ENCODE data around the gene SHC3. TPM values are rescaled to one million over a fixed set of nuclear protein-coding genes. Genes with fewer than 3 reads are reported as not detected.

SHC3 gene
- total and polyA plus RNA-seq, 9 of the 15 experiments (the other 6 are each of a cell fraction or from before 2014, with no cell fraction given): not detected

- no peak for TF ChIP-seq HMGXB4 (CRISPR knock-in tag; IDR thresholded peaks at IDR 0.05)
- peak; percentile 54 for TF ChIP-seq C11orf30 (IDR thresholded peaks at IDR 0.05; ENCODE audit: low read depth)
- TF ChIP-seq MECOM (CRISPR knock-in tag; IDR thresholded peaks at IDR 0.05): no peak
- TF ChIP-seq ZNF695 (CRISPR knock-in tag; IDR thresholded peaks at IDR 0.05): no peak
- no peak for TF ChIP-seq ZNF121 (CRISPR knock-in tag; conservative IDR thresholded peaks at IDR 0.05)
- TF ChIP-seq MAFG (tag; conservative IDR thresholded peaks at IDR 0.05): peak; percentile 50; the same call in 1 of the 2 replicates
- TF ChIP-seq ARID4B (CRISPR knock-in tag; IDR thresholded peaks at IDR 0.05): no peak
- no peak for TF ChIP-seq ZFPM2 (CRISPR knock-in tag; IDR thresholded peaks at IDR 0.05)
- no peak for TF ChIP-seq ARID2 (IDR thresholded peaks at IDR 0.05)
- TF ChIP-seq ZNF316 (IDR thresholded peaks at IDR 0.05): peak; percentile 49; the same call in 1 of the 2 replicates
- no peak for TF ChIP-seq SNIP1 (IDR thresholded peaks at IDR 0.05; ENCODE audit: low read depth)
- peak; percentile 27; the same call in 1 of the 2 replicates for TF ChIP-seq MAFF (IDR thresholded peaks at IDR 0.05; ENCODE audit: low read length)
- peak; percentile 56 for TF ChIP-seq MAFK (IDR thresholded peaks at IDR 0.05; ENCODE audit: low read length)
These were observed 154.9 kb downstream of the SHC3 start (continued) for GRCh38 chr9:89023740-89024139.
